M059J (cell line): Measurements from ENCODE around the gene SETDB1. TPM values are rescaled to one million over a fixed set of nuclear protein-coding genes. Genes with fewer than 3 reads are reported as not detected.
A peak's percentile ranks its signal among the peaks of the same experiment; 100 is the strongest.

Experiments used
- DNase-seq: peaks from one replicate; pipeline ENCODE4 v3.0.0-alpha.2; 2012; ENCODE audit warnings: low read depth
- total RNA-seq: library from RNA; depleted of rRNA; stranded (reverse); fragments of >200 nt; shearing (Covaris generic); gene quantifications from 2 replicates; pipeline ENCODE4 v1.2.3, GENCODE V29; 2014

The SETDB1 gene
- total RNA-seq, 1 experiment from 2014 or later, result 27.8 TPM

DNA sequence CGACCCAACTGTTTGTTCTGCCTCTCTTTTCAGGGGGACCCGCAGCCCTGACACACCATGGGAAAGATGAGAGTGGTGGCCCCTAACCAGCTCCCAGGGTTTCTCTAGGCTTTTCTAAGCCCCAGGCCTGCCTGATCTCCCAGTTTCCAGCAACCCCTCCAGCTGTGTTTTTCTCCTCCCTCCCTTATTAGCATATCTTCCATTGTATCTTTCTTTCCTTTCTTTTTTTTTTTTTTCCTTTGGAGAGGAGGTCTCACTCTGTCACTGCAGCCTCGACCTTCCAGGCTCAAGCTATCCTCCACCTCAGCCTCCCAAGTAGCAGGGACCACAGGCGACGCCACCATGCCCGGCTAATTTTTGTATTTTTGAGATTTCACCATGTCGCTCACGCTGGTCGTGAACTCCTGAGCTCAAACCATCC is 50.2 kb downstream of the SETDB1 start:
- no peak for DNase-seq

DNA sequence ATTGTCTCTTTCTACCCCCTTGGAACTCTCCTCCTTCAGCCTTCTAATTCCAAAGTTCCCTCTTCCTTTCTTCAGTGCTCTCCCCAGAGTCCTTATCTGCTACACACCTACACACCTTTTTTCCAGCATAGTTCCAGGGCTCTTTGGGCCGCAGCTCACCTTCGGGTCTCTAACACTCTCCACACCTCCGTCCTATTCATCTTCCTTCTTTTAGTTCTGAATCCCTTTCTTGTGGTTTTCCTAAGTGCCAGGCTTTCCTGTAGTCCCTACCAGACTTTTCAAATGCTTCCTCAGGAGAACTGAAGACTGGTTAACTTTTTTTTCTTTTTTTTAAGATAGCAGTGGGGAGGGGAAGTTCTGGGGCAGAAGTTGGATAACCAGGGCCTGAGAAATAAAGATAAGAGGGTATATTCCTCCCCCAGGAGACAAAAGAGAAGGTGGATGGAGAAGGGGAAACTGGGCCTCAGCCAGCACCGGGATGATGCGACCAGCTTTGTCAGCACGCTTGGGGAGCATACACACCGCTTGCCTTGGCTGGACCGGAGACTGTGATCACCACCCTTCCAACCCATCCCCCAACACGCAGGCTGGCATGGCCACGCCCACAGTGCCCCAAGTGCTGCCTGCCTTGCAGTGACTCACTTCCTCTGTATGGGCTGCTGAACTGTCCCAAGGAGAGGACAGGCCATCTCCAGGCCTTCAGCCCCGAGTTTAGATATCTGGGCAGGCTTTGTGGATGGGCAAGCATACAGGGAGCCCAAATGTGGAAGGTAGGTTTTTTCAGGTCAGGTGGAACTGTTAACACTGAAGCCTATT is 50.9 kb downstream of the SETDB1 start:
- peak; percentile 98 for DNase-seq

DNA sequence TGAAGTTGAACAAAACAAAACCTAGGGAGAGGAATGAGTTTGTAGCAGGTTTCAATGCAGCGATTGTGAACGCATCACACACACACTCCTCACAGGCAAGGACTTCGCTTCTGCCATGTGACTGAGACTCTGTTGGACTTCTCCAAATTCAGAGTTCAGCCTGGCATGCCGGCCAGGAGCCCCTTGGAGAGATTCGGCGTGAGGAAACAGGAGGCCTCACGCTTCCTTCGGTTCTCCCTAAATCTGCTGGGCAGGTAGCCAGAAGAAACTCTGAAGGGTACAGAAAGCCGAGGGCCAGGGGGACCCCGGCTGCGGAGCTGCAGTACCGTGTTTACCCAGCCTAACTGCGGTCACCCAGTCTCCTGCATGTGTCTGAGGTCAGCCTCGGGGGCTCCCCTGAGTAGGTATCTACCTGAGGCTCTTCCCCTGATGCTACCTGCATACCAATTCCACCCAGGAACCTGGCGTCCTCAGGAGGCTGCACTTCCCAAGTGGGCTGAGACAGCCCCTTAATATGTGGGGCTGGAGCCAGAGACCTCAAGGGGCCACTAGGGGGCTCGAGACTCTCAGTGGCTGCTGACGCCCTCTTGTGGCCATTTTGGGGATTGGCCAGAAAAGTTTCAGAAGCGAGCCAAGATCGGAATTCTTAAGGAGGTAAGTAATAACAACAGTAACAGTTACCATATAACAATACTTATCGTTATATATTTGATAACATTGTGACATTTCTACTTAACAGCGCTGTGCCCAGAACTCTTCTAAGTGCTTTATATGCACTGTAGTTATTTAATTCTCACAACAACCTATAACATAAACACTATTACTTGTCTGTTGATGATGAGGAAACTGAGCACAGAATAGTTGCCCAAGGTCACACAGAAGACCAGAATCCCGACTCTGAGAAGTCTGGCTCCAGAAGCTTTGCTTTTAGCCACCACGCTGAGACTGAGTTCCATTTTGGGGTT is 53.2 kb downstream of the SETDB1 start:
- peak; percentile 88 for DNase-seq

DNA sequence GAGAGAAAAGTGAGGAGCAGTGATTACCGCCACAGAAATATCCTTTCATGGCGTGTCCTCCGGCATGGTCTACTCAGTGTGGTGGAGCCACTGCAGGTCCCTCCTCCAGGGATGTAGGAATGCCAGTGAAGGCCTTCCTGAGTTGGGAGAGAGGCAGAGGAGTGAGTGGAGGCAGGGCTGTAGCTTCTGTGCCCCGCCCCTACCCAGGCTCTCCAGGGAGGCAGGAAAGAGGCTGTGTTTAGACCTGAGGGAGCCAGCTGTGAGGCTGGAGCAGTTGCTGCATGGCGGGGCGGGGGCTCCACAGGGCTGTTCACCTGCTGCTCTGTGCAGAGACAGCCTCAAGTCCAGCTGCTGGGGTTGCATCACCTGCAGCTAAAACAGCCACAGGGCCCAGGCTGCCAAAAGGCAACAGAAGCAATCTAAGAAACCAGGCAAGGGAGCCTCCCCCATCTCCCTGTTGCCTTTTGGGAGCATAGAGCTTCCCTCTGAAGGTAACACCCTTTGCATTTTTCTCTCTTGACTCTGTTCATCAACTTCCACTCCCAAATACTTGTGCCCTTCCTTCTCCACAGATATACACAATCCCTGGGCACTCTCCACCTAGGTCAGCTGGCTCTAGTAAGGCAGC is 55.1 kb downstream of the SETDB1 start:
- peak; percentile 38 for DNase-seq

DNA sequence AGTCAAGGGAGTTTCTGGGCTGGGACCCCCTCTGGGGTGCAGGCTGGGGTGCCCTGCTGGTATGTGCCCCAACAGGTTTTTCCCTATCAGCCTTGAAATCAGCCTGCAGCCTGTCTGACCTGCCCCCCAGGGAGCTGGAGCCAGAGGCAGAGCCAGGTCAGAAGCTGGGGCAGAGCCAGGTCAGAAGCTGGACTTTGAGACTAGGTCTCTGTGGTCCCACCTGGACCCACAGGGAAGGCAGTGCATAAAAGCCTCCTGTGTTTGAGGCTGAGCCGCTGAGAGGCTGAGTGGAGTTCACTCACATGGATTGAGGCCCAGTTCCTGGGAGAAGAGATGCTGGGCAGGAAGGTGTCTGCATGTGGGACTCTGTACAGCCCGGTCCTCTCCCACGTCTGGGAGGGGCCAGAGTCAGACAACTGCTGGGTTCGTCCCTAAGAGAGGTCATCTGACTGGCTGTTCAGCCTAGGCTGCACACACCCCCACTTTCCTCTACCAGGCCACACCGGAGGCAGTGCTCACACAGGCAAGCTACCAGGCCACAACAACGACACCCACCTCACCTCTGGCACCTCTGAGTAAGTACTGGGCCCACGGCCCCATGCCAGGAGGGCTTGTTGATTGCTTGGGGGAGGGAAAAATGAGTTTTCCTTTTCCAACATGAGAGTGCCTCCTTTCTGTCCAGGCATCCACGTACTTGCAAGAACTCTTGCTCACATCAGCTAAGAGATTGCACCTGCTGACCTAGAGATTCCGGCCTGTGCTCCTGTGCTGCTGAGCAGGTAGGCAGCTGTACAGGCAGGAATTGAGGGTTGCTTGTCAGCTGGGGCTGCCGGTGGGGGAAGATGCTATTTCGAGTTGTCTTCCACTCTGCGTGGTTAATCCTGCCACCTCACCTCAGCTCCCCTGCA is 55.9 kb downstream of the SETDB1 start, which contains the start of gene ANXA9:
TSS of gene ANXA9 (plus strand) at position 488 of the 908 bp plus-strand sequence. CDS start 814 bp downstream, outside the sequence.
- DNase-seq, result peak; percentile 47

DNA sequence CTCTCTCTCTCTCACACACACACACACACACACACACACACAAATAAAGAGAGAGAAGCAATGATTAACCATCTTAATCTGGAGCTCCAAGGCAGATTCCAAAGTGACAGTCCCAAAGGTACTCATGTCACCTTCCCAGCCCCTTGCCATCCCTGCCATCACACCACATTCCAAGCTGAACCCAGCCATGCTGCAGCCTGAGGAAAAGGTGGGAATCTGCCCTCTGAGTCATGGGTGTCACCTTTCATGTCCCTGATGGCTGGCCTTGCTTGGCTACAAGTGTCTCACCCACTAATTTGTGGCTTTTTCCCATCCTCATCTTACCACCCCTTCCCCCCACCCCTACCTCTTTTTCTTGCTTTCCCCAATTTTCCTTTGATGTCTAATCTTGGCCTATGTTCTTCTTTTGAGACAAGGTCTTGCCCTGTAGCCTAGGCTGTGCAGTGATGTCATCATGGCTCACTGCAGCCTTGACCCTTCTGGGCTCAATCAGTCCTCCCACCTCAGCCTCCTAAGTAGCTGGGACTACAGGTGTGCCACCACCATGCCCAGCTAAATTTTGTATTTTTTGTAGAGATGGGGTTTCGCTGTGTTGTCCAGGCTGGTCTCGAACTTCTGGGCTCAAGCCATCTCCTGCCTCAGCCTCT is 59.1 kb downstream of the SETDB1 start:
- peak; percentile 62 for DNase-seq

DNA sequence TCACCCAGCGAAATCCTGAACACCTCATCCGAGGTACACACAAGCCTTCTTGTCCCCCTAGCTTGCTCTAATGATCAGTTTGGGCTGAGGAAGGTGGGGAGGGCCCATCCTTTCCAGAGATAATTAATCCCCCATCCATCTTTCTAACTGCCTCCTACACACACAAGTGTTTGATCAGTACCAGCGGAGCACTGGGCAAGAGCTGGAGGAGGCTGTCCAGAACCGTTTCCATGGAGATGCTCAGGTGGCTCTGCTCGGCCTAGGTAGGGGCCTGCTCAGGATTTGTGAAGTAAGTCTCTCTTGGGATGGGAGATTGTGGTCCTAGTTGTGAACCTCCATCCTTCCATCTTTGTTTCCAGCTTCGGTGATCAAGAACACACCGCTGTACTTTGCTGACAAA is 61.8 kb downstream of the SETDB1 start:
- DNase-seq, result no peak

DNA sequence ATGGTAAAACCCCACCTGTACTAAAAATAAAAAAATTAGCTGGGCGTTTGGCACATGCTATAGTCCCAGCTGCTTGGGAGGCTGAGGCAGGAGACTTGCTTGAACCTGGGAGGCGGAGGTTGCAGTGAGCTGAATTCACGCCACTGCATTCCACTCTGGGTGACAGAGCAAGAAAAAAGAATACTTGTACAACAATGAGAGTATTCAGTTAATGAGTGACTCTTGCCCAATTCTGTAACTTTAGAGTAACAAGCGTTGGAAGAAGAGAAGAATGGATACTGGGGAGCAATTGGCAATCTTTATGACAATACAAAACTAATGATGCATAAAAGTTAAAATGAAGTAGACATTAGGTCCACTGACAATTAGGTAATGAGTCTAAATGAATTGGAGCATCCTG is 66.5 kb downstream of the SETDB1 start:
- DNase-seq, result no peak

DNA sequence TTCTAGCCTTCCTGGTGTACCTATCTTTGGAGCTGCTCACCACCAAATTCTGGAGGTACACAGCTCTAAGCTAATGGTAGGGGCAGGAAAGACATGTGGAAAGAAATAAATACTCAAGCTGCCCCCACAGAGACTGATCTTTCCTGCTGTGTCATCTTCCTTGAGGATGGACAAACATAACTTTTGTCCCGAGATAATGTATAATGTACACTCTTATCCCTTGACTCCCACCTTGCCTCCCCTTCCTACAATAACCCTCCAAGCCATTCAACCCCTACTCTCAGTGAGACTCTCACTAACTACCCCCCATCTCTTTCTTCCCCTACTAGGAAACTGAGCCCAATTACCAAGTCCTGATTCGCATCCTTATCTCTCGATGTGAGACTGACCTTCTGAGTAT is 68.1 kb downstream of the SETDB1 start:
- no peak for DNase-seq

DNA sequence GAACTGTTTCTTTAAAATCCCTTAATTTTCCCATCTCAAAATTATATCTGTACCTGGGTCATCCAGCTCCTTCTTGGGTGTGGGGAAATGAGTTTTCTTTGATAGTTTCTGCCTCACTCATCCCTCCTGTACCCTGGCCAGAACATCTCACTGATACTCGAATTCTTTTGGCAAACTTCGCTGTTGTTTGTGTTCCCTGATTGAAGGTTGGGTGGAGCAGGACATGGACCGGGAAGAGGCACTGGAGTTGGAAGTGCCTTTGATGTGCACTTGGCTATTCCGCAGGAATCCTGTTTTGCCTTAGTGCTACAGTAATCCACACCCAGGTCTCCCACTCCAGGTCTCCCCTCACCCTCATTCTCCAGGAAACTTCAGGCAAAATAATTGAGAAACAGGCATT is 69.3 kb downstream of the SETDB1 start:
- no peak for DNase-seq

DNA sequence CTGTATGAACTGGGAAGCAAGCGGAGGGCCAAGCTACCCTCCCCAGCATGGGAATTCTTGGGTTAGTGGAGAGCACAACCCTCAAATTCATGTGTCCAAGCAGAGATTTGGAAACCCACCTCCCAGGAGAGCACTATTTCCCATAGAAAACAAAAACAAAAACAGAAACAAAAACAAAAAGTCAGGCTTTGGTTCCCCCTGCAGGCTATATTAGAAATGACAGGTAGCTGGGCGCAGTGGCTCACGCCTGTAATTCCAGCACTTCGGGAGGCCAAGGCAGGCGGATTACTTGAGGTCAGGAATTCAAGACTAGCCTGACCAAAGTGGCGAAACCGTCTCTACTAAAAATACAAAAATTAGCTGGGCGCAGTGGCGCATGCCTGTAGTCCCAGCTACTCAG is 69.7 kb downstream of the SETDB1 start:
- peak; percentile 35 for DNase-seq

DNA sequence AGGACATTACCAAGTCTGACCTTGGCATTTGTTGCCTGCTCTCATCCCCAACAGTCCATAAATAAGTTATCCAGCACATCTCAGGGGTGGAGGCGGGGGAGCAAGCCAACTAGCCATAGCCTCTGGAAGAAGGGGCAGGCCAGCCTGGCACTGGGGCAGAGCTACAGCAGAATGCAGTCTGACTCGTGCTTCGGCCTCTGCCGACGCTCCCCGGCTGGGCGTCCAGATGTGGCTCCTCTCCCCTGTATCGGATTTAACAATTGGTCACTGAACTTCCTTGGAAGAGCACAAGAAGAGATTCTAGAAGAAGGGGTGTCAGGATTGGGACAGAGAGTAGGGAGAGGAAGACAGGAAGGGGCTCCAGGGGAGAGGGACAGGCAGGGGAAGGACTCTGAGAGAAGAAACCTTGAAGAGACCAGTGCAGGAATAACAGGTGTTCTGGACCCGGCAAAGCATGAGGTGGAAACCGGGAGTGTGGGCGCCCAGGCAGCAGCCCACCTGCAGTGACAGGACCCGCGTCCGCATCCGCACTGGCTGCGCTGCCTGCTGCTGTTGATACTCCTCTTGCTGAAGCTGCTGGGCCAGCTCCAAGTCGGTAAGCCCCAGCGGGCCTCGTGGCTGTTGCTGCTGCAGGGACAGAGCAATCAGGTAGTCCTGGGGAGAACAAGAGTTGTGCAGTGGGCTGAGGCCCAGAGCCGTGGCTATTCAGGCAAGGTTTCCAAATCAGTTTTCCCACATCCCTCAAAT is 71.1 kb downstream of the SETDB1 start:
- DNase-seq, result no peak

DNA sequence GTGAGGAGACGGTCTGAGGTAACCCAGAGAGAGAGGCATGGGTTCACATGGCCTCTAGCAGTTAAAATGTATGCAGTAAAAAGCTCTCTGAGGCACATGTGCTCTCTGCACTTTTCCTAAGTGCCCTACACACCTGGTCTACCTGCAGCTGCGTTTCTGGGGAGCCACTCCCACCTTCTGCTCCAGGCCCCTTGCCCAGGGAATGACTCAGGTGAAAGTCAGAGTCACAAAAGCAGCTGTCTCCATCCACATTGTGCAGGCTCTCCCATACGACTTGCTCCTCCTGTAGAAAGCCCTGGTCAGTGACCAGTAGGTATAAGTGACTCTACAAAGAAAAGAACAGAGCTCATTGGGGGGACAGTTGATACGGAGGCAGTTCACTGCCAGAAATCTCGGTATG is 71.8 kb downstream of the SETDB1 start:
- no peak for DNase-seq

DNA sequence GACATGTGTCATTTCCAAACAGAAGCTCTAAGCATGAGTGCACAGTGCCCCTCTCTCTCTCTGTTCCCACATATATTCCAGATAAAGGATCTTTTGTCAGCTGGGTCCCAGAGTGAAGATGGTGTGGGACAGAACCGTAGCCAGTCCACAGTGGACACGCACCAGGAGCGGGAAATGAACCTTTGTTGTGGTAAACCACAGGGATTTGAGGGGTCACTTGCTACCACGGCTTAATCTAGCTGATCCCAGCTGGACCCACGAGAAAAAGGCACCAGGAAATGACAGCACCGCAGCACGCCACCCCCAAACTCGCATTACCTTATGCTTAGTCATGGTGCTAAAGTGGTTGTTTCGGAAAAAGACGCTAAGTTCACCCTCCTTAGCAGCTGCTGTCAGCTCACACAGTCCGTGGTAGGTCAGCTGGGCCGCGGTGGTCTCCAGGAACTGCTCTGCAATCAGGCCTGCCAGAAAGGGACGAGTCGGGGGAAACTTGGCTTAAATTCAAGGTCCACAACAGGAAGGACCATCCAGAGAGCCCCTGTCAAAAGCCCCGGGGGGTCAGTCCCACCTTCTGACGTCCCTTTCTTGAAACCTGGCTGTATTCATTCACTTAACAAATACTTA is 73.0 kb downstream of the SETDB1 start:
- DNase-seq, result peak; percentile 89

DNA sequence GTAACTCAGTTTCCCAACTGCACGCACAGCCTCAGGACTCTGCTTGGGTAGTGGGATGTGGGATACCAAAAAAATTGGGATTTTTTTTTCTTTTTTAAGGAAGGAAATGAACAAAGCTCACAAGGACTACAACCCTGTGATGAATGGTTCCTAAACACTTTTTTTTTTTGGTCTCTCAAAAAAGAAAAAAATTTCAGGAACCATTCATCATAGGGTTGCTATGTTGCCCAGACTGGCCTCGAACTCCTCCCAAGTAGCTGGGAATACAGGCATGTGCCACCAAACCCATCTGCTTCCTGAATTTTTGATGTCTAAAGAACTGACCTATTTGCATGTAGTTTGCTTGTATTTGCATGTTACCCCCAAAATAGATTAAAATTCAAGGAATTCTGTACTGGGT is 73.8 kb downstream of the SETDB1 start:
- no peak for DNase-seq

DNA sequence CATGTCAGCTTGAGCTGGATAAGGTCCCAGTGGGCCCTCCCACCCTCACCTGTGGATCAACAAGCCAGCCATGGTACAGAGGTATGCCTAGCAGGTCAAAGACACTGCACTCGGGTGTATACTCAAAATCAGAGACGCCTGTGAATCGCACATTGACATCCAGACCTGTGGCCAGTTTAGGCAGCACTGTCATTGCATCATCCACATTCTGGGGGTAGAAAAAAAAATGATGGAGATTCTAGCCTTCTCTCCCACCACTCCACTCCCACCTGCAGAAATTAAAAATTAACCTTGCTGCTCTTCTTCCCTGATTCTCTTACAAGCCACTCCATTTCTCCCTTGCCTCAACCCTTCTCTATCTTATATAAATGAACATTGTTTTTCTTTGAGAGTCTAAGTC is 74.2 kb downstream of the SETDB1 start:
- no peak for DNase-seq

DNA sequence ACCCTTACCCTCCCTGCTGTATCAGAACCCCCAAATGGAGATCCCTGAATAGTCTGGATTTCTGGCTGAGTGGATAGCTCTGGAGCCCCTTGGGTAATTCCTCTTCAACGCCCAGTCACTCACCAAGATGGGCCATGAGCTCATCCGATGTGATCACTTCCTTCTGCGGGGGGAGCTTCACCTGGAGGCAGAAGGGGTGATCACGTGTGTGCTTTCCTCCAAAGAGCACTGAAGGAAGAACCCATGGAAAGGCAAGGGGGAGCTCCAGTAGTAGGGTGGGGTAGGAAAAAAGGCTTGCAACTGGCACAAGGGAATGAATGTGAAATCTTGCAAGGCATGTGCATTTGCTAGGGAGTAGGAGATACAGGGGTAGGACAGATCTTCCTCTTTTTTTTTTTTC is 75.4 kb downstream of the SETDB1 start:
- no peak for DNase-seq

DNA sequence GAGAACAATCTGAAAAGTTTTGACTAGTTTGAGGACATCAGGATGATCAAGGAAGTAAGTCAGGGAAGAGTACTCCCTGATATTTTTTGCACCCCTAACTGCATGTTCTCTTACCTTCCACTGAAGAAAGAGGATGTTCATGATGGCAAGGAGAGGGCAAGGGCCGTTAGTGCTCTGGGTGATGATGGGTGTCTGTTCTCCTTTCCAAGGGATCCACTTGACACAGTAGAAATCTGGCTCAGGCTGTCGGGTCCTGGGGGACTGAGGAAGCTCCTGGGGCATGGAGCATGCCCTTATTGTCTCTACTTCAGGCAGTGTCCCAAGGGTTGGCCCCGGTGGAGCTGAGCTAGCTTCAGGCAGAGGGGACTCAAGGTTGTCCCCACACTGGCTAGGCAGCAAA is 75.9 kb downstream of the SETDB1 start:
- no peak for DNase-seq

DNA sequence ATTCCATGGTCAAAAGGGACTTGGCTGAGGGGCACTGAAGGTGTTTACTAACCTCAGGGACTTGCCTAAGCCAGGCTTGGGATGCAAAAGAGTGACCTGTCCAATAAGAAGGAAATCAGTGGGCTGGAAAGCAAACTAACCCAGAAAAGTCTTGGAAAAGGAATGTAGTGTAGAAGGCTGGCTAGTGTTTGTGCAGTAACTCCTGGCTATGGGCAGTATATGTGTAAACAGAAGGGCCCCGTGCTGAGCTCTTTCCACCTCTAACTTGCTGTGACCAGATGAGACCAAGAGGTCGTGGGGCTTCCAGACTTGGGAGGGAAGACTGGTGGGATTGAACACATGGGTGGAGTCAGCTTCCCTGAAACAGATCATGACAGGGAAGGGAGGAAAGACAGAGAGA is 76.4 kb downstream of the SETDB1 start:
- no peak for DNase-seq
